ENCODE results near the gene ONECUT2.

DNA sequence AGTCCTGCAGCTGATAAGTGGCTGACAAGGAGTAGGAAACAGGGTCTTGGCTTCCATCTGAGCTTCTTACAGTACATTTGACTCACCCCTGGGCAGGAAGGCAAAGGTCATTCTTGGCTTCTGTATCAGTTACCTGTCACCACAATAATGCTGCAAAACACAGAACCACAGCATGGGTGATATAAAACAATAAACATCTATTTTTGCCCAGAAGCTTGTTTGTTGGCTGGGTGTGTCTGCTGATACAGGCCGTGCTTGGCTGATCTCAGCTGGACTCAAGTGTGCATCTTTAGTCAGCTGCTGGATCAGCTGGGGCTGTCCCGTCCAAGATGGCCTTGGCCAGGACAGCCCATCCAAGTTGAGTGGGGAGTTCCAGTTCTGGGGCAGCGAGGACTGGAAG, 34.7 kb downstream of the ONECUT2 start:
- TF ChIP-seq, protein P1, sequence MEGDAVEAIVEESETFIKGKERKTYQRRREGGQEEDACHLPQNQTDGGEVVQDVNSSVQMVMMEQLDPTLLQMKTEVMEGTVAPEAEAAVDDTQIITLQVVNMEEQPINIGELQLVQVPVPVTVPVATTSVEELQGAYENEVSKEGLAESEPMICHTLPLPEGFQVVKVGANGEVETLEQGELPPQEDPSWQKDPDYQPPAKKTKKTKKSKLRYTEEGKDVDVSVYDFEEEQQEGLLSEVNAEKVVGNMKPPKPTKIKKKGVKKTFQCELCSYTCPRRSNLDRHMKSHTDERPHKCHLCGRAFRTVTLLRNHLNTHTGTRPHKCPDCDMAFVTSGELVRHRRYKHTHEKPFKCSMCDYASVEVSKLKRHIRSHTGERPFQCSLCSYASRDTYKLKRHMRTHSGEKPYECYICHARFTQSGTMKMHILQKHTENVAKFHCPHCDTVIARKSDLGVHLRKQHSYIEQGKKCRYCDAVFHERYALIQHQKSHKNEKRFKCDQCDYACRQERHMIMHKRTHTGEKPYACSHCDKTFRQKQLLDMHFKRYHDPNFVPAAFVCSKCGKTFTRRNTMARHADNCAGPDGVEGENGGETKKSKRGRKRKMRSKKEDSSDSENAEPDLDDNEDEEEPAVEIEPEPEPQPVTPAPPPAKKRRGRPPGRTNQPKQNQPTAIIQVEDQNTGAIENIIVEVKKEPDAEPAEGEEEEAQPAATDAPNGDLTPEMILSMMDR (IDR thresholded peaks at IDR 0.05) = no peak
- TF ChIP-seq POLR2A (IDR thresholded peaks at IDR 0.05; ENCODE audit: low read depth) (no peak), POLR2AphosphoS5 (IDR thresholded peaks at IDR 0.05) (no peak)

All from esophagus muscularis mucosa (tissue), 3 donors.